ENCODE measurements around the gene NFATC1. TPM values are rescaled to one million over a fixed set of nuclear protein-coding genes. Genes with fewer than 3 reads are reported as not detected.

Gene NFATC1
- total RNA-seq, 1 donor from 2014 or later = 0.46 TPM

- TF ChIP-seq CTCF (conservative IDR thresholded peaks at IDR 0.05; ENCODE audit: low read depth, low read length) = no peak
- no peak overlapping the region for H3K4me3 ChIP-seq (ENCODE audit: low read depth, low read length)
- no peak for DNase-seq (ENCODE audit: low read depth)
Measured at GRCh38 chr18:79436556-79437275, 41.0 kb downstream of the NFATC1 start.

- peak overlapping the region; percentile 7 for H3K4me3 ChIP-seq (ENCODE audit: low read depth, low read length)
- no peak for TF ChIP-seq CTCF (conservative IDR thresholded peaks at IDR 0.05; ENCODE audit: low read depth, low read length)
- no peak for DNase-seq (ENCODE audit: low read depth)
Measured at GRCh38 chr18:79438089-79438897, 42.6 kb downstream of the NFATC1 start.

- H3K4me3 ChIP-seq (ENCODE audit: low read depth, low read length) = peak overlapping the region; percentile 7
- no peak for TF ChIP-seq CTCF (conservative IDR thresholded peaks at IDR 0.05; ENCODE audit: low read depth, low read length)
- DNase-seq (ENCODE audit: low read depth) = no peak
Measured at GRCh38 chr18:79438898-79439627, 43.3 kb downstream of the NFATC1 start.

GRCh38 chr18:79439628-79440023 lies 43.9 kb downstream of the NFATC1 start:
- TF ChIP-seq CTCF (conservative IDR thresholded peaks at IDR 0.05; ENCODE audit: low read depth, low read length) = no peak
- H3K4me3 ChIP-seq (ENCODE audit: low read depth, low read length) = no peak overlapping the region
- DNase-seq (ENCODE audit: low read depth) = no peak

- TF ChIP-seq CTCF (conservative IDR thresholded peaks at IDR 0.05; ENCODE audit: low read depth, low read length) = no peak
- no peak overlapping the region for H3K4me3 ChIP-seq (ENCODE audit: low read depth, low read length)
- DNase-seq (ENCODE audit: low read depth) = no peak
Measured at GRCh38 chr18:79440316-79441110, 44.8 kb downstream of the NFATC1 start.

GRCh38 chr18:79441420-79441819 lies 45.7 kb downstream of the NFATC1 start:
- TF ChIP-seq CTCF (conservative IDR thresholded peaks at IDR 0.05; ENCODE audit: low read depth, low read length) = no peak
- no peak overlapping the region for H3K4me3 ChIP-seq (ENCODE audit: low read depth, low read length)

More at GRCh38 chr18:79441420-79441819, 45.7 kb downstream of the NFATC1 start:
- DNase-seq (ENCODE audit: low read depth) = no peak

Measured in epithelial cell of proximal tubule (primary cell).